Hepatocyte (in vitro differentiated cells): ENCODE measurements around the gene ATP5PD. TPM values are rescaled to one million over a fixed set of nuclear protein-coding genes. Genes with fewer than 3 reads are reported as not detected.

Experiments
- DNase-seq: peaks from one replicate; pipeline ENCODE4 v3.0.0-alpha.2; 2016; ENCODE audit warnings: low spot score
- H2AFZ ChIP-seq: fragments of 200-600 bp; sonication (generic); 2 replicates; pipeline ENCODE4 v1.6.0; 2016; ENCODE audit warnings: antibody characterized with exemption, mild to moderate bottlenecking
- H3K27ac ChIP-seq: fragments of 200-600 bp; sonication (generic); 2 replicates; pipeline ENCODE4 v1.5.1; 2016; ENCODE audit warnings: mild to moderate bottlenecking
- H3K27me3 ChIP-seq: fragments of 200-600 bp; sonication (generic); 2 replicates; pipeline ENCODE4 v1.6.1; 2016
- H3K36me3 ChIP-seq: fragments of 200-600 bp; sonication (generic); replicated peaks from 2 replicates; pipeline ENCODE4 v1.5.1; 2016; ENCODE audit warnings: low read depth; ENCODE audit not compliant: insufficient read depth
- H3K4me1 ChIP-seq: fragments of 200-600 bp; sonication (generic); 2 replicates; pipeline ENCODE4 v1.5.1; 2016; ENCODE audit warnings: mild to moderate bottlenecking, moderate library complexity; ENCODE audit not compliant: insufficient read depth
- H3K4me2 ChIP-seq: fragments of 200-600 bp; sonication (generic); 2 replicates; pipeline ENCODE4 v1.6.0; 2016
- H3K4me3 ChIP-seq: fragments of 200-600 bp; sonication (generic); 2 replicates; pipeline ENCODE4 v1.5.1; 2016; ENCODE audit warnings: mild to moderate bottlenecking
- H3K79me2 ChIP-seq: fragments of 200-600 bp; sonication (generic); 2 replicates; pipeline ENCODE4 v1.6.0; 2017; ENCODE audit warnings: mild to moderate bottlenecking
- H3K9me2 ChIP-seq: fragments of 200-600 bp; sonication (generic); replicated peaks from 2 replicates; pipeline ENCODE4 v1.6.0; 2017; ENCODE audit warnings: mild to moderate bottlenecking; ENCODE audit not compliant: insufficient read depth
- H3K9me3 ChIP-seq: fragments of 200-600 bp; sonication (generic); 2 replicates; pipeline ENCODE4 v1.5.1; 2016; ENCODE audit warnings: low read depth, mild to moderate bottlenecking
- H4K20me1 ChIP-seq: fragments of 200-600 bp; sonication (generic); 2 replicates; pipeline ENCODE4 v1.6.0; 2016; ENCODE audit warnings: mild to moderate bottlenecking; ENCODE audit not compliant: insufficient read depth, poor library complexity, severe bottlenecking
- CTCF ChIP-seq: fragments of 200-600 bp; sonication (generic); IDR thresholded peaks from 2 replicates; pipeline ENCODE4 v1.5.1; 2016; ENCODE audit warnings: antibody characterized with exemption, mild to moderate bottlenecking; ENCODE audit not compliant: poor library complexity
- EZH2 ChIP-seq: fragments of 200-600 bp; sonication (generic); IDR thresholded peaks from 2 replicates; pipeline ENCODE4 v1.6.1; 2016; ENCODE audit warnings: antibody characterized with exemption, mild to moderate bottlenecking, borderline replicate concordance
- EZH2phosphoT487 ChIP-seq: fragments of 200-600 bp; sonication (generic); IDR thresholded peaks from one replicate; pipeline ENCODE4 v1.6.1; 2018; ENCODE audit warnings: antibody characterized with exemption, mild to moderate bottlenecking, low read depth, moderate library complexity; ENCODE audit not compliant: unreplicated experiment, severe bottlenecking
- WGBS: methylation state at CpG from one replicate; pipeline ENCODE4 v1.1.6; 2016; ENCODE audit warnings: low lambda C conversion rate; ENCODE audit errors: missing lambda C conversion rate; 5-methylcytosine and 5-hydroxymethylcytosine counted together
- polyA plus RNA-seq: library from polyadenylated mRNA; unstranded; fragments of >200 nt; fragmentation: Nextera tagmentation; extraction: Ambion mirVana; gene quantifications from 2 replicates; pipeline ENCODE4 v1.2.1, GENCODE V29; 2016
- total RNA-seq: library from RNA; depleted of rRNA; stranded (reverse); fragments of >200 nt; gene quantifications from 2 replicates; pipeline ENCODE4 v1.2.3, GENCODE V29; 2014

ATP5PD gene
- total and polyA plus RNA-seq, 2 experiments from 2014 or later = 296 to 332 TPM

- no peak for TF ChIP-seq EZH2
- Histone ChIP-seq H3K4me2 (no peak overlapping the region), H3K27me3 (no peaks in the 10 kb centered on the region), H3K36me3 (no peaks in the 10 kb centered on the region), H3K27ac (no peak overlapping the region), H3K4me3 (no peak overlapping the region), H3K4me1 (peaks cover 5% of the 10 kb centered on the region), H3K9me2 (no peaks in the 10 kb centered on the region), H3K79me2 (peaks cover 21% of the 10 kb centered on the region), H2AFZ (no peak overlapping the region), H3K9me3 (no peaks in the 10 kb centered on the region), H4K20me1 (no peaks in the 10 kb centered on the region)
- 88% methylated on average over 12 of the region's 12 CpGs for WGBS
- no peak for DNase-seq
Measured at GRCh38 chr17:75041656-75042280, 5.0 kb downstream of the ATP5PD start.

GRCh38 chr17:75039238-75039637 lies 7.5 kb downstream of the ATP5PD start:
- peaks cover 10% of the 10 kb centered on the region for H3K79me2 ChIP-seq
- WGBS = 92% methylated on average over 5 of the region's 5 CpGs
- H3K36me3 ChIP-seq = no peaks in the 10 kb centered on the region
- H3K27me3 ChIP-seq = no peaks in the 10 kb centered on the region
- H3K27ac ChIP-seq = no peak overlapping the region
- no peaks in the 10 kb centered on the region for H3K9me2 ChIP-seq
- no peak overlapping the region for H3K4me2 ChIP-seq
- H4K20me1 ChIP-seq = no peaks in the 10 kb centered on the region
- no peak overlapping the region for H3K4me3 ChIP-seq
- no peak overlapping the region for H2AFZ ChIP-seq
- H3K4me1 ChIP-seq = no peaks in the 10 kb centered on the region
- TF ChIP-seq EZH2phosphoT487 (no peak), EZH2 (no peak), CTCF (no peak)
- H3K9me3 ChIP-seq = no peaks in the 10 kb centered on the region
- no peak for DNase-seq

GRCh38 chr17:75036643-75037268 lies 10.0 kb downstream of the ATP5PD start:
- DNase-seq = peak; percentile 38
- Histone ChIP-seq H3K27ac (no peak overlapping the region), H3K27me3 (no peaks in the 10 kb centered on the region), H3K79me2 (no peaks in the 10 kb centered on the region), H3K4me2 (no peak overlapping the region), H3K36me3 (no peaks in the 10 kb centered on the region), H3K9me3 (no peaks in the 10 kb centered on the region), H4K20me1 (no peaks in the 10 kb centered on the region), H3K9me2 (no peaks in the 10 kb centered on the region), H2AFZ (no peak overlapping the region), H3K4me3 (no peak overlapping the region), H3K4me1 (no peaks in the 10 kb centered on the region)
- no peak for TF ChIP-seq EZH2
- no peak for TF ChIP-seq EZH2phosphoT487
- no peak for TF ChIP-seq CTCF
- WGBS = 94% methylated on average over 27 of the region's 27 CpGs

- DNase-seq = peak; percentile 92
- H4K20me1 ChIP-seq = no peaks in the 10 kb centered on the region
- TF ChIP-seq CTCF = peak; percentile 38
- TF ChIP-seq EZH2 = no peak
- TF ChIP-seq EZH2phosphoT487 = no peak
- peak overlapping the region; percentile 98 for H3K27ac ChIP-seq
- peak overlapping the region; percentile 89 for H3K4me2 ChIP-seq
- no peaks in the 10 kb centered on the region for H3K27me3 ChIP-seq
- H3K36me3 ChIP-seq = no peaks in the 10 kb centered on the region
- H2AFZ ChIP-seq = peak overlapping the region; percentile 95
- H3K4me1 ChIP-seq = no peaks in the 10 kb centered on the region
- H3K4me3 ChIP-seq = peak overlapping the region; percentile 95
- WGBS = 2% methylated on average over 43 of the region's 43 CpGs
- H3K9me3 ChIP-seq = no peaks in the 10 kb centered on the region
- no peaks in the 10 kb centered on the region for H3K79me2 ChIP-seq
- H3K9me2 ChIP-seq = no peaks in the 10 kb centered on the region
Measured at GRCh38 chr17:75034236-75034908, 12.4 kb downstream of the ATP5PD start.
